Gastroesophageal sphincter (tissue), 3 donors: ENCODE data around the gene SSBP3.

Source experiments
- EP300 ChIP-seq: sonication (generic); formaldehyde crosslinking; IDR thresholded peaks from one replicate; pipeline ENCODE4 v1.6.1; 2017; ENCODE audit warnings: antibody characterized with exemption, mild to moderate bottlenecking
- POLR2A ChIP-seq, 2 donors: fragments of 450-650 bp; IDR thresholded peaks; one replicate each; pipeline ENCODE4 v1.6.1; 2017; ENCODE audit warnings: antibody characterized with exemption in 2 of 2, mild to moderate bottlenecking in 2 of 2, moderate library complexity in 1 of 2
- POLR2AphosphoS5 ChIP-seq: sonication (generic); formaldehyde crosslinking; IDR thresholded peaks from one replicate; pipeline ENCODE4 v1.6.1; 2017; ENCODE audit warnings: antibody characterized with exemption
- TF ChIP-seq, protein P1 (sequence below), 4 experiments: fragments of 200-600 bp in 2 of 4; fragments of 450-650 bp in 2 of 4; sonication (generic) in 1 of 4; IDR thresholded peaks; one replicate each; pipeline ENCODE4 v1.5.1; 2017 to 2019; ENCODE audit warnings: antibody characterized with exemption in 4 of 4, mild to moderate bottlenecking in 2 of 4, moderate library complexity in 2 of 4

DNA sequence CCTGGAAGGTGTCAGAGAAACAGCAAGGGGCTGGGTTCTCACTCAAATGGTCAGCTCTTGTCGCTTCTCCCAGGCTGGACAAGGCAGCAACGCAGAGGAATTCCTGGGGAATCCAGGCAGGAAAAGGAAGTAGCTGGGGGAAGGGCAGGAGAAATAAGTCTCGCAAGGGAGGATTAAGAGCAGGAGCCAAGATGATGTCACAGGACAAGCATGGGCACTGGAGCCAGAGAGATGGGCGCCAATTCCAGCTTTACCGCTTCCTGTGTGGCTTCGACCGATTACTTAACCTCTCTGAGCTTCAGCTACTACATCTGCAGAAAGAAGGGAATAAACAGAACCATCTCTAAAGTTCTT is 70.5 kb downstream of the SSBP3 start:
- TF ChIP-seq, protein P1, sequence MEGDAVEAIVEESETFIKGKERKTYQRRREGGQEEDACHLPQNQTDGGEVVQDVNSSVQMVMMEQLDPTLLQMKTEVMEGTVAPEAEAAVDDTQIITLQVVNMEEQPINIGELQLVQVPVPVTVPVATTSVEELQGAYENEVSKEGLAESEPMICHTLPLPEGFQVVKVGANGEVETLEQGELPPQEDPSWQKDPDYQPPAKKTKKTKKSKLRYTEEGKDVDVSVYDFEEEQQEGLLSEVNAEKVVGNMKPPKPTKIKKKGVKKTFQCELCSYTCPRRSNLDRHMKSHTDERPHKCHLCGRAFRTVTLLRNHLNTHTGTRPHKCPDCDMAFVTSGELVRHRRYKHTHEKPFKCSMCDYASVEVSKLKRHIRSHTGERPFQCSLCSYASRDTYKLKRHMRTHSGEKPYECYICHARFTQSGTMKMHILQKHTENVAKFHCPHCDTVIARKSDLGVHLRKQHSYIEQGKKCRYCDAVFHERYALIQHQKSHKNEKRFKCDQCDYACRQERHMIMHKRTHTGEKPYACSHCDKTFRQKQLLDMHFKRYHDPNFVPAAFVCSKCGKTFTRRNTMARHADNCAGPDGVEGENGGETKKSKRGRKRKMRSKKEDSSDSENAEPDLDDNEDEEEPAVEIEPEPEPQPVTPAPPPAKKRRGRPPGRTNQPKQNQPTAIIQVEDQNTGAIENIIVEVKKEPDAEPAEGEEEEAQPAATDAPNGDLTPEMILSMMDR (IDR thresholded peaks at IDR 0.05): no peak
- TF ChIP-seq POLR2A (IDR thresholded peaks at IDR 0.05) (no peak), EP300 (no peak), POLR2AphosphoS5 (peak; percentile 90)
